GM12865 (cell line): ENCODE measurements around the gene SLC7A9.
"Not testable (repeated sequence)": the region's sequence is repeated elsewhere in the genome, so short reads cannot be mapped to it uniquely, and the experiment has no call there.

Experiments
- DNase-seq: peaks from one replicate; pipeline ENCODE4 v3.0.0; 2010; ENCODE audit warnings: low read depth
- H3K4me3 ChIP-seq: 2 replicates; pipeline ENCODE4 v1.5.1; 2011; ENCODE audit warnings: mild to moderate bottlenecking, low read depth, low read length, control low read depth
- TF ChIP-seq, protein P1 (sequence below): IDR thresholded peaks from 2 replicates; pipeline ENCODE4 v1.5.1; 2011; ENCODE audit warnings: low read length, control low read depth, low read depth, inconsistent platforms; ENCODE audit not compliant: insufficient read depth; ENCODE audit errors: missing control alignments

SLC7A9 gene

DNA sequence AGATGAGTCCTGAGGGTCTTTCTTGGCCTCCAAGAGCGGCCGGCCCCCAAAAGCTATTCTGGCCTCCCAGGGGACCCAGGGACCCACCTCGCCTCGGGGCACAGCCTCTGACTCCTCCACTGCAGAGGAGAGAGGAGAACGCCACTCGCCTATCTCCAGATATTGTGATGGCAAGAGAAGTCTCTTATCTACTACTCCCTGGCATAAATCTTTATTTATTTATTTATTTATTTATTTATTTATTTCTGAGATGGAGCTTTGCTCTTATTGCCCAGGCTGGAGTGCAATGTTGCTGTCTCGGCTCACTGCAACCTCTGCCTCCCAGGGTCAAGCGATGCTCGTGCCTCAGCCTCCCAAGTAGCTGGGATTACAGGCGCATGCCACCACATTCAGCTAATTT is 11.0 kb downstream of the SLC7A9 start:
- TF ChIP-seq, protein P1, sequence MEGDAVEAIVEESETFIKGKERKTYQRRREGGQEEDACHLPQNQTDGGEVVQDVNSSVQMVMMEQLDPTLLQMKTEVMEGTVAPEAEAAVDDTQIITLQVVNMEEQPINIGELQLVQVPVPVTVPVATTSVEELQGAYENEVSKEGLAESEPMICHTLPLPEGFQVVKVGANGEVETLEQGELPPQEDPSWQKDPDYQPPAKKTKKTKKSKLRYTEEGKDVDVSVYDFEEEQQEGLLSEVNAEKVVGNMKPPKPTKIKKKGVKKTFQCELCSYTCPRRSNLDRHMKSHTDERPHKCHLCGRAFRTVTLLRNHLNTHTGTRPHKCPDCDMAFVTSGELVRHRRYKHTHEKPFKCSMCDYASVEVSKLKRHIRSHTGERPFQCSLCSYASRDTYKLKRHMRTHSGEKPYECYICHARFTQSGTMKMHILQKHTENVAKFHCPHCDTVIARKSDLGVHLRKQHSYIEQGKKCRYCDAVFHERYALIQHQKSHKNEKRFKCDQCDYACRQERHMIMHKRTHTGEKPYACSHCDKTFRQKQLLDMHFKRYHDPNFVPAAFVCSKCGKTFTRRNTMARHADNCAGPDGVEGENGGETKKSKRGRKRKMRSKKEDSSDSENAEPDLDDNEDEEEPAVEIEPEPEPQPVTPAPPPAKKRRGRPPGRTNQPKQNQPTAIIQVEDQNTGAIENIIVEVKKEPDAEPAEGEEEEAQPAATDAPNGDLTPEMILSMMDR, result no peak
- H3K4me3 ChIP-seq, result no peak overlapping the region
- DNase-seq, result no peak

DNA sequence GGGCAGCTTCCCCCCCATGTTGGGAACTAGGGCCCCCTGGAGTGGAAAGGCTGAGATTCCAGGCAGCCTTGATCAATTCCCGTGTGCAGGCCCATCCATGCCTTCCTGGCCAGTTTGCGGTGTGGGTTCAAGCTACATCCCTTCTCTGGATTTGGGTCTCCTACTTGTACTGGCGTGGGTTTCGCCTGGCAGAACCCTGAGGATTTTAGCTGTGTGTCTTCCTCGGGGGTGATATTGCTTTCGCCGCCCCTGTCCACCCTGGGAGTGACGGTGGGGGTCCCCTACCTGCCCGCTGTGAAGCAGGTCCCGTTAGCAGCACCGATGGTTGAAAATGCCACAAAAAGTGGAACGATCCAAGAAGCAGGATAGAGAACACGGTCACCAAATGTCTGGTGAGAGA is 11.4 kb downstream of the SLC7A9 start:
- TF ChIP-seq, protein P1, result no peak
- no peak overlapping the region for H3K4me3 ChIP-seq
- no peak for DNase-seq

DNA sequence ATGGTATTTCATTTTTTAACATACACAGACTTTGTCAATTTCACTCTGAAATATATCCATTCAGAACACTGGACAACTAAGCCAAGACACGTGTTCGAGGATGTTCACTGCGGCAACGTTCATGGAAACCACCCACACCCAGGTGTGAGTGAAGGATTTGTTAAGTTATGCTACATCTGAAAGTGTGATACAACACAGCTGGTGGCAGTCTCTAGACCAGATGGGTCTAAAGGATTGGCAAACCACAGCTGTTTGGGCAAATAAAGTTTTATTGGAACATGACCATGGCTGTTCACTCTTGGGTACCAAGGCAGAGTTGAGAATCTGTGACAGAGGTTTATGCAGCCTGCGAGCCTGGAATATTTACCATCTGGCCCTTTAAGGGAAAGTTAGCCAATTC is 12.0 kb downstream of the SLC7A9 start:
- DNase-seq, result no peak
- TF ChIP-seq, protein P1, result no peak
- H3K4me3 ChIP-seq, result no peak overlapping the region

DNA sequence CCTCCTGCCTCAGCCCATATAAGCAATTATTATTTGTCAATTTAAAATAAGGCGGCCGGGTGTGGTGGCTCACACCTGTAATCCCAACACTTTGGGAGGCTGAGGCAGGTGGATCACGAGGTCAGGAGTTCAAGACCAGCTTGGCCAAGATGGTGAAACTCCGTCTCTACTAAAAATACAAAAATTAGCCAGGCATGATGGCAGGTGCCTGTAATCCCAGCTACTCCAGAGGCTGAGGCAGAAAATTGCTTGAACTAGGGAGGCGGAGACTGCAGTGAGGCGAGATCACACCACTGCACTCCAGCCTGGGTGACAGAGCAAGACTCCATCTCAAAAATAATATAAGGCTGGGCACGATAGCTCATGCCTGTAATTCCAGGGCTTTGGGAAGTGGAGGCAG is 12.7 kb downstream of the SLC7A9 start:
- H3K4me3 ChIP-seq, DNase-seq: not testable (repeated sequence)

DNA sequence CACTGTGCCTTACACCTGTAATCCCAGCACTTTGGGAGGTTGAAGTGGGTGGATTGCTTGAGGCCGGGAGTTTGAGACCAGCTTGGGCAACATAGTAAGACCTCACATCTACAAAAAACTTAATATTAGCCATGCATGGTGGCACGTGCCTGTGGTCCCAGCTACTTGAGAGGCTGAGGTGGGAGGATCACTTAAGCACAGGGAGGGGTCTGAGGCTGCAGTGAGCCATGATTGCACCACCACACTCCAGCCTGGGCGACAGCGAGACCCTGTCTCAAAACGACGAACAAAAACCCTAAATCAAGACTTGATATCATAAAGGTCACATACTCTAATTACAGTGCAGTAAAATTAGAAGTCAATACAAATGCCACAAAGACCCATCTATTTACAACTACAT is 17.4 kb downstream of the SLC7A9 start:
- no peak overlapping the region for H3K4me3 ChIP-seq
- TF ChIP-seq, protein P1, result no peak
- no peak for DNase-seq

DNA sequence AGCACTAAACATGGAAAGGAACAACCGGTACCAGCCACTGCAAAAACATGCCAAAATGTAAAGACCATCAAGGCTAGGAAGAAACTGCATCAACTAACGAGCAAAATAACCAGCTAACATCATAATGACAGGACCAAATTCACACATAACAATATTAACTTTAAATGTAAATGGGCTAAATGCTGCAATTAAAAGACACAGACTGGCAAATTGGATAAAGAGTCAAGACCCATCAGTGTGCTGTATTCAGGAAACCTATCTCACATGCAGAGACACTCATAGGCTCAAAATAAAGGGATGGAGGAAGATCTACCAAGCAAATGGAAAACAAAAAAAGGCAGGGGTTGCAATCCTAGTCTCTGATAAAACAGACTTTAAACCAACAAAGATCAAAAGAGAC is 21.5 kb downstream of the SLC7A9 start:
- not testable (repeated sequence) for H3K4me3 ChIP-seq, DNase-seq

DNA sequence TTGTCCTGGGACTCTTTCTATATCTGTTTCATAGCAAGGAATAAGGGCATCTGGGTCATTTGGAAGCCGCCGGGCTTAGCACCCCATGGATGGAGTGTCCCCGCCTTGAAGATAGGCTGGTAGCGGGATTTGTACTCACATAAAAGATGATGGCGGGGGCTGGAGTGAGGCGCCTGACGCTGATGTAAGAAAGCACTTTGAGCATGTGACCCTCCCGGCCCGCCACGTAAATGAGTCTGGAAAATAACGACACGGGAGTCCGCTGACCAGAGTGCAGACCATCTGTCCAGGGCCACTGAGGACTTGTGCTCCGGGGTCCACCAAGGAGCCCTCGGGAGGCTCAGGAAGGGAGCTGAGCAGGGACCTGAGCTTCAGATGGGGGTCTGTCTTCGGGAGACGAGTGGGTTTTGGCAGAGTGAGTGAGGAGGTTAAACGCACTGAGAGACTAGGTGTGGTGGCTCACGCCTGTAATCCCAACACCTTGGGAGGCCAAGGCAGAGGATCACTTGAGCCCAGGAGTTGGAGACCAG is 25.8 kb downstream of the SLC7A9 start:
- TF ChIP-seq, protein P1, result no peak
- DNase-seq, result no peak
- no peak overlapping the region for H3K4me3 ChIP-seq

DNA sequence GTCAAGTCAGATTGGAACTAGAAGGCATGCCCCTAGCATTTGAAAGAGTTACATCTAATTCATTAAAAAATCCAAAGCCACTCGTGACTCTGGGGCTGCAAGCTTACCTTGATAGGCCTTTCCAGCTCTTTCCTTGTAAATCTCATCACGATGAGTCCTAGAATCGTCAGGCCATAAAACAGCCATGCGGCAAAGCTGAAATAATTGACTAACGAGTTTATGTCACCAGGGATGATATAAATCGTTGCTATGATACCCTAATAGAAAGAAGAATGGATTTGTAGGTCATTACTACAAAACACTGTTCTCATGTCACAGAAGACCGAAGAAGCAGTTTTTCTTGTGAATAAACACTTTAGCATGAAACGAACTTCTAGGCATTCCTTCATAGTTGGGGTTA is 27.5 kb downstream of the SLC7A9 start:
- TF ChIP-seq, protein P1, result no peak
- no peak for DNase-seq
- no peak overlapping the region for H3K4me3 ChIP-seq
